GM18508 (cell line): ENCODE measurements around the gene ADSS1.
"Not testable (repeated sequence)": the region's sequence is repeated elsewhere in the genome, so short reads cannot be mapped to it uniquely, and the experiment has no call there.

Experiments
- ATAC-seq: cut with Tn5 transposase; IDR thresholded peaks from one replicate; pipeline ENCODE4 v1.9.1; 2021; ENCODE audit warnings: moderate number of reproducible peaks; ENCODE audit not compliant: insufficient read depth, unreplicated experiment

Gene ADSS1

DNA sequence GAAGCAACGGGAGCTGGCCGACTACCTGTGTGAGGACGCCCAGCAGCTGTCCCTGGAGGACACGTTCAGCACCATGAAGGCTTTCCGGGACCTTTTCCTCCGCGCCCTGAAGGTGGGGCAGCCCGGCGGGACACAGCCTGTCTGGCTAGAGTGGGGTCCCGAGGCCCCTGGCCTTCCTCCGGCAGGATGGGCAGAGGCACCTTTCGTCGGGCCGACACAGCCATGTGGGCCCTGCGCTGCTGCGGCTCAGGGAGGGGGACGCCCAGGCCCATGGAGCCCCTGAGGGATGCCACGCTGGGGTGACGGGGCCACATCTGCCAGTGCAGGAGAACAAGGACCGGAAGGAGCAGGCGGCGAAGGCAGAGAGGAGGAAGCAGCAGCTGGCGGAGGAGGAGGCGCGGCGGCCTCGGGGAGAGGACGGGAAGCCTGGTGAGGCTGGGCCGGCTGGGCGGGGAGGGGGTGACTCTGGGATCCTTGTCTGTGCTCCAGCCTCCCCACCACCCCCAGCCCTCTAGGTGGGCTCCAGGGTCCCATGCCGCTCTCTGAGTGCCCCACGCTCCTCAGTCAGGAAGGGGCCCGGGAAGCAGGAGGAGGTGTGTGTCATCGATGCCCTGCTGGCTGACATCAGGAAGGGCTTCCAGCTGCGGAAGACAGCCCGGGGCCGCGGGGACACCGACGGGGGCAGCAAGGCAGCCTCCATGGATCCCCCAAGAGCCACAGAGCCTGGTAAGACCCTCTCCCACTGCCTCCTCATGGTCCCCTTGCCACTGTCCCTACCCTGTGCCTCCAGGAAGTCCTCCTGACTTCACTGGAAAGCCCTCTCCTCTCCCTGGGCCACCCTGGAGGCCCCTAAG, 10.9 kb upstream of the ADSS1 start:
- ATAC-seq = no peak

DNA sequence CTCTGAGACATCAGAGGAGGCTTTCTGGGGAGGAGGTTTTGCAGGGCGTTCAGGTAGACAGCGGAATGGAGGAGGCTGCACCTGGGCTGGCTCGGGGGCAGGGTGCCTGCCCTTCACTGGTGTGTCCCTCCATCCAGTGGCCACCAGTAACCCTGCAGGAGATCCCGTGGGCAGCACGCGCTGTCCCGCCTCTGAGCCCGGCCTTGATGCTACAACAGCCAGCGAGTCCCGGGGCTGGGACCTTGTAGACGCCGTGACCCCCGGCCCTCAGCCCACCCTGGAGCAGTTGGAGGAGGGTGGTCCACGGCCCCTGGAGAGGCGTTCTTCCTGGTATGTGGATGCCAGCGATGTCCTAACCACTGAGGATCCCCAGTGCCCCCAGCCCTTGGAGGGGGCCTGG, 10.0 kb upstream of the ADSS1 start:
- no peak for ATAC-seq

DNA sequence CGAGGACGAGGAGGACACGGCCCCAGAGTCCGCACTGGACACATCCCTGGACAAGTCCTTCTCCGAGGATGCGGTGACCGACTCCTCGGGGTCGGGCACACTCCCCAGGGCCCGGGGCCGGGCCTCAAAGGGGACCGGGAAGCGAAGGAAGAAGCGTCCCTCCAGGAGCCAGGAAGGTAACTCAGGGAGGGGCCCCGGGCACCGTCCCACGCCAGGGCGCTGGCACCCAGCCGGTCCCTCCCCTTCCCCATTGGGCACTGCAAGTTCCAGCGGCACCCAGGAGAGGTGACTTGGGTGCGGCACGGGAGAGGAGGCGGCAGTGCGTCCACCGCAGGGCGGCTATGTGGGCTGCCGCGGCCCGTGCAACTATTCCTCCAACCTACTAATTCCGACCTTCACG, 9.3 kb upstream of the ADSS1 start:
- no peak for ATAC-seq

DNA sequence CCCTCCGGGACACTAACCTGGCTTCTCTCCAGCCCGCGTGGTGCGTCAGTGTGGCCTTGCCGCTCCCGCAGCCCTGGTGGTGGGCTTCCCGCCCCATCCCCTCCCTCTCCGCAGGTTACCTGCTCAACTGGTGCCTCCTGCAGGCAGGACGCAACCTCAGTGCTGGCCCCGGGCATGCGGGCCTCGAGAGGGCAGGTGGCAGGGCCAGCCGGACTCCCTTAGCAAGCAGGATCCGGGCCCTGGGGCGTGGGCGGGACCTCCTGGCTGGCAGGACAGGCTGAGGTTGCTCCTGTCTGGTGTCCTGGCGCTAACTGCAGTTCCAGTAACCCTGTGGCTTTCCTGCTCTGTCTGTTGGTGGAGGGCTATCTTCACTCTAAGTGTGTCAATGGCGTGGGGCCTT, 8.6 kb upstream of the ADSS1 start:
- no peak for ATAC-seq

DNA sequence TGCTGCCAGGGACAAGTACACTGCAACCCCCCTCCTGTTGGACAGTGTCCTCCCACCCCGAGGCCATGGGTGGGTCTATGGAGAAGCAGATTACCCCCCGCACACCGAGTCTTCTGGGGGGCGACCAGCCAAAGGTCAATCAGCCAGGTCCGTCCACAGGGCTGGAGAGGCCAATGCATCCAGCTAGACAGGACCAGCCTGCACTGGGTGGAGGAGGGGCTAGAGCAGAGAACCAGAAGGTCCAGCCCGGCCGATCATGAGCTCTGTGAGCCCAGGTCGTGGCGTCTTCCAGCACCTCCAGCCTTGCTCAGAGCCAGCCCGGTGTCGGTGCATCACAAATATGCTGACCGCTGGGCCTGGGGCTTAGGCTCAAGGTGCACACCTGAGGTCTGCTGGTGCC, 8.2 kb upstream of the ADSS1 start:
- no peak for ATAC-seq

DNA sequence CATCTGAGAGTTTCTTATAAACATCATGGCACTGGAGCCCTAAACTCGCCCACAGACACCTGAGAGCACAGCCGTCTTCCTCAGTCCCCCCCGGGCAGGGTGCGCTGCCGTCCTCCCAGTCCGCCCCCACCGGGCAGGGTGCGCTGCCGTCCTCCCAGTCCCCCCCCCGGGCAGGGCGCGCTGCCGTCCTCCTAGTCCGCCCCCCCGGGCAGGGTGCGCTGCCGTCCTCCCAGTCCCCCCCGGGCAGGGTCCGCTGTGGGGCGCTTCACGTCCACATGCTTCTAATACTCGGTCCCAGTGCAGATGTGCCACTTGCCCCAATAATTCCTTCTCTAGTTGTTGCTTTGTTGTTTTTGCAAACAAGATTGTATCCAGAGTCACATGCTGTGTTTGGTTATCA, 6.9 kb upstream of the ADSS1 start:
- no peak for ATAC-seq

DNA sequence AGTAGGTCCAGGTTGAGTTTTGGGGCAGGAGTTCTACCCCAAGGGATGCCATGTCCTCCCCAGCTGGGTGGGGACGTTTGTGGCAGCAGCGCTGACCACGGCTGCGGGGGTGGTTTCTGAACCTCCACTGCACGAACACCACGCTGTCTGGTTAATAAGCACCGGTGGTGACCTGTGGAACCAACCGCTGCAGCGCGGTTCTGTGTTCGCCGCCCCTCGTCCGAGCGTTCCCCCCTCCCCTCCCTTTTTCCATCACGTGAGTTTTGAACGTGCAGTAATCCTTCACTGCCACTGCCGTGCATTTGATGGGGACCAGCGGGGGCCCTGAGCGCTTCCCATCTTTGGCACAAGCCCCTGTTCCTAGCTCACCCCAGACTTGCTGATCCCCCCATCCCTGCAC, 6.4 kb upstream of the ADSS1 start:
- ATAC-seq = no peak

DNA sequence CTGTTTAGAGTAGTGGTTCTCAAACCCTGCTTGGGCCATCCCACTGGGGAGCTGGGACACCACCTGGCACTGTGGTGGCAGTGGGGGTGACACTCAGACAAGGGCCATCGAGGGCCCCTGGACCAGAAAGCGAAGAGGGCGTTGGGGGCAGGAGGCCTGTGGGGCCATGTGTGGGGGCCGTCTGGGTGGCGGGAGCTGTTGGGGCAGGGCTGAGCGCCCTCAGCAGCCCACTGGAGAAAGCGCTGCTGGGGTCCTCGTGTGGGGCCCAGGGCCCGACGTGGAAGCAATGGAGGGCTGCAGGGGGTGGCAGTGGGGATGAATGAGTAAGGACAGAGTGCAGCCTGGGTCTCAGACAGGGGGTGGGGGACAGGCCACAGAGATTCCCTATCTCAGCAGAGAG, 5.9 kb upstream of the ADSS1 start:
- no peak for ATAC-seq

DNA sequence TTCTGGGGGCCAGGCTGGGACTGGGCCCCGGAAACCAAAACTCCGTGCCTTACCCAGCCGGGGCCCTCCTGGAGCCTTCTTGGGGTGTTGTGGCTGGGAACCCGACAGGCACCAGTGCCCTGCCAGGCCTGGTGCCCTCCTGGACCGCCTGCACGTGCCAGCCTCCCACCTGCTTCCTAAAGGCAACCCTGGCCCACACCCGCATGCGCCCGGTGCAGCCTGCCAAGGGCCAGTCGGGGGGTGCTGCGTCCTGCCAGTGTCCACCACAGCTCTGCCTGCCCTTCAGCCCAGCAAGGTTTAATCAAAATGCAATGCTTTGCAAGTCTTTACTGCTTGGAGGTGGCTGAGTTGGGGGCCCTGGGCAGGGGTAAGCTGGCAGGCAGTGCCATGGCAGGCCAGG, 5.2 kb upstream of the ADSS1 start:
- no peak for ATAC-seq

DNA sequence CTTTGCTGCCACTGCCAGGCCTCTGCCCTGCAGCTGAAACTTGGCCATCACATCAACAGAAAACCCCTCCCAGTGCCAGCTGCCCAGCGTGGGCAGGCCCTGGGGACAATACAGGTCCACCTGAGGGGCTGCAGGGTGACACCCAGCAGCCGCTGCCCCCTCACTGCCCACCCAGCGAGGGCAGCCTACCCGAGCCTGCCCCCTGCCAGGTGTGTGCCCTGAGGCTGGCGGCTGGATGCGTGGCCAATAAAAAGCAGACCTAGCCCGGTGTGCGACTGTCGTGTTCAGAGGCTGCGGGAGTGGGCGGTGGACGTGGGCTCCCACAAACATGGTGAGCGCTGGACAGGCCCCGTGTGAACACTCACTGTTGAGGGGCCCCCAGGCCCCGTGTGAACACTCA, 4.7 kb upstream of the ADSS1 start:
- ATAC-seq = no peak

DNA sequence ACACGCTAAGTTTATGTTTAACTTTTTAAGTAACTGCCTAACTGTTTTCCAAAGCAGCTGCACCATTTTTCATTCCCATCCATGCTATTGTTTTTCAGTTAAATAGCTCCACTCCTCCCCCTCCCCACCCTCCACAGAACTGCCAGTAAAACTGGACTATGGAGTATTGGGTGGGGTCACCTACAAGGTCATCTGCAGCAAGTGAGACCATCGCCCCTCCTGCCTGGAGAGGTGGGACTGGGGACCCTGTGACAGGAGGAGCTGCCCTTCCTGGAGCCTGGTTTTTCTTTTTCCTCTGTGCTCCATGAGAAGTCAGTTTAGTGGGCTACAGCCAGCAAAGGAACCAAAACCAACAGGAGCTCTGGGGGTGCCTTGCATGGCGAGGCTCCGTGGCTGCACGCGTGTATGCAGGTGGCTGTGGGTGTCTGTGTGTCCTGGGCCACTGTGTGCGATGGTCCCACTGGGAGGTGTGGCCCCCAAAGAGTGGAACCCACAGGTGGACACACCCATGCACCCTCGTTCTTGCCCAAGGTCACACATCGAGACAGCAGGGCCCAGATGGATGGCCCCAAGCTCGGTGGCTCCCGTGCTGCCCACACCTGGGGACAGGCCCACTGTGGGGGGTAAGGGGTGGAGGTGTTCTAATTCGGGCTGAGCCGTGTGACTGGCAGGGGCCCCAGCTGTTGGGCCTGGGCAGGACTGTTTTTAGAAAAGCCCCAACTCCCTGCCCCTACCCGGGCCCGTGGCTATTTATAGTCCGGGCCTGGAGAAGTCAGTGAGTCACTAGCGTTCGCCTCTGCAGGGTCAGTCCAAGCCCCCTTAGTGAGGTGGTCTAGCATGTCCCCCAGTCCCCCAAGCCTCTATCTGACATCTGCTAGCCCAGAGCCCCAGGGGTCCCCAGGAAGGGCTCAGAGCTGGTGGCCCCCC, 2.3 kb upstream of the ADSS1 start:
- ATAC-seq = no peak

DNA sequence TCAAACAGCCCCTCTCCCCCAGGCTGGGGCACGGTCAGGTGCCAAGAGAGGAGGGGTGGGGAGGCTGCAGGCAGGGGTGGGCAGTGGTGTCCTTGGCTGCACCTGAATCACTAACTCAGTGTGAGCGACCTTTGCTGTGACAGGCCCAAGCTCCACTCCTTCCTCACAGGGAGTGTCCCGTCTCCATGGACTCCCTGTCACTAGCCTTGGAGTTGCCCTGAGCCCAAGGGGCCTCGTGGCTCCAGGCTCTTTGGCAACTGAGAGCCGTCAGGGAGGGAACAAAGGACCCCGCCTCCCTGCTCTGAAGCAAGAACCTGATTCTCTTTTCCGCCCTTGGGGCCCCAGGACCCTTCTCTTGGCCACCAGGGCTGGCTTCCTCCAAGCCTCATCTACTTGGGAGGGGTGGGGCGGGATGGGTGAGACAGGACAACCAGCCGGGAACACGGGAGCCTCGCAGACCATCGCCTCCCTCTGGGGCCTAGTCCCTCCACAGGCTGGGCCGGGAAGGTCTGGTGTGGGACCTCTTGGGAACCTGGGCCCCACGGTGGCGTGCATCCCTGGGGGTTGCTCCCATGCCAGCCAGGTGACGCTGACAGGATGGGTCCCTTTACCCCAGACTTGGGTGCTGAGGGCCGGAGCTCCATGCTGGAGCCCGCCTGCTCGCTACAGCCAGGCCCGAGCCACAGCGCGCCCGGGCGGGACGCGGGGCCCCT, 935 bp upstream of the ADSS1 start:
- no peak for ATAC-seq

DNA sequence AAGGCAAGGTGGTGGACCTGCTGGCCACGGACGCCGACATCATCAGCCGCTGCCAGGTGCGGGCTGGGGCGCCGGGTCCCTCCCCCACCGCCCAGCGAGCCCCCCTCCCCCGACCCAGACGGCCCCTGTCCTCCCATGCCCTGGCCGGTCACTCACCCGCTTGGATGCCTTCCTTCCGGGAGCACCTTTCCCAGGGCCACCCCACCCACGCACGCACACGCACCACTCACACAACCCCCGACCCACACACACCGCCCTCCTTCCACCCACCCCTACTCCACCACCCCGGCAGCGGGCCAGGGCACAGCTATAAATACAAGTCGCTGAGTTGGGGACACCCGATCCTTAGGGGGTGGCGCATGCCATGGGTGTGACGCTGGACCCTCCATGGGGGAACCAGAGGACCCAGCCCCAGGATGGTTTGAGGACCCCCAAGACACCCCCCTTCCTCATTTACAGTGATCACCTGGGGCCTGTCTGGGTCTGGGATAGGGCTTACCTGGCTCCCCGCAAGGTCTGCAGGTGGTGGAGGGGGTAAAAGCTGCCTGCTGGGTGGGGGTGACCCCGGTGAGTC, 465 bp downstream of the ADSS1 start:
- ATAC-seq = no peak

DNA sequence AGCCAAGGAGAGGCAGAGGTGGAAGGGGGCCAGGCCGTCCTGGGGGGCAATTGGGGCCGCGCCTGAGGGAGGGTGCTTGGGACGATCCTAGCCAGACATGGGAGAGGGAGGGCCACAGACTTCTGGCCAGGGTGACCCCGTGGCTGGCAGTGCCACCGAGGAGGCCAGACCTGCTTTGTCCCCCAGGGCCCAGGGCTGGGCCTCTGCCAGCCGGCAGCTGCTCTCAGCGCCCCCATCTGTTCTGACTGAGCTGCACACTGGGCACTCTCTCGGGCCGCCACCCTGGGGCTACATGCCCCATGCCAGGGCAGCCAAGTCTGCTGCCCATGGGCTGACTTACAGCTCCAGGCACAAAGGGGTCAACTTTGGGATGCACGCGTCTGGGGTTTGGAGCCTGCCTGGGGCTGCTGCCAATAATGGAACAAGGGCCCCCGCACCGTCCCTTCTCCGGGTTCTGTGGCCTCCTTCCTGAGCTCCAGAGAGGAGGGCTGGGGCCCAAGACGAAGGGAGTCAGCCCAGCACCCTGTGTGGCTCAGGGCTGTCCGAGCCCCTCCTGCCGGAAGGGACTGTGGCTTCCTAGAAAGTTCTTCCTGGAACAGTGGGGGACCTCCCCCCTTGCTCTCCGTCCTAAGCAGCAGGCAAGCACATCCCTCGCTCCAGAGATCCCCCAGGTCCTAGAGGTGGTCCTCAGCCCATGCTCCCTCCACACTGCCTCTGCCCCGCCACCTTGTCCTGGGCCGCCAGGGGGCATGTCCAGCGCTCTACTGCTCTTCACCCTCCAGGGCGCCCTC, 1.1 kb downstream of the ADSS1 start:
- ATAC-seq = no peak

DNA sequence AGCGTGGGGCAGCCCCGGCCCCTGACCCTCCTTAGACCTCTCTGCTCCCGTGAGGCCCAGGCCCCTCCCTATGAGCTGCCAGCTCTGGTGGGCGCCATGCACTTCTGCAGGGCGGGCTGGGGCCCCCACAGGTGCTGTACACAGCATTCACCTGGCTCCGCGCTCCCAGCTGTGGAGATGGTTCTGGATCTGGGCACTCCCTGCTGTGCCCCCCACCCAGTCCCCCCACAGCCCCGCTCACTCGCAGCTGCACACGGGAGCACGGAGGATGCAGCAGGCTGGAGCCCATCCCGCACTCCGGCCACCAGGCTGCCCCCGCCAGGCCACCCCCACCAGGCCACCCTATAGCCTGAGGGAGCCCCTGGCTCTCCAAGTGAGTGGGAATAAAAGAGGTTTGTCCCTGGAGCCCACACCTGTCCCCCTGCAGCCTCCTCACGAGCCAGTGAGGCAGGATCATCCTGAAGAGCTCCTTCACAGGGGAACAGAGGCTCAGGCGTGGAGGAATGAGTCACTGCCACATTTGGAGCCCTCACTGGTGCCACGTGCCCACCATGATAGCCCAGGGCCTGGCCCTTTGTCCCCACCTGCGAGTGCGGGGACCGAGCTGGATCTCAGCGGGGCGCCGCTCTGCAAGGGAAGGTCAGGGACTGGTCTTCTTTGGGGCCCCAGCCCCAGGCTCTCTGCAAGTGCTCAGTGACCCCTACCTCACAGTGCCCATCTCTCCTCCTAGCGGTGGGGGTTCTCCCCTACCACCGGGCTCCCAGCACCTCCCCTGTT, 1.9 kb downstream of the ADSS1 start:
- ATAC-seq = no peak

DNA sequence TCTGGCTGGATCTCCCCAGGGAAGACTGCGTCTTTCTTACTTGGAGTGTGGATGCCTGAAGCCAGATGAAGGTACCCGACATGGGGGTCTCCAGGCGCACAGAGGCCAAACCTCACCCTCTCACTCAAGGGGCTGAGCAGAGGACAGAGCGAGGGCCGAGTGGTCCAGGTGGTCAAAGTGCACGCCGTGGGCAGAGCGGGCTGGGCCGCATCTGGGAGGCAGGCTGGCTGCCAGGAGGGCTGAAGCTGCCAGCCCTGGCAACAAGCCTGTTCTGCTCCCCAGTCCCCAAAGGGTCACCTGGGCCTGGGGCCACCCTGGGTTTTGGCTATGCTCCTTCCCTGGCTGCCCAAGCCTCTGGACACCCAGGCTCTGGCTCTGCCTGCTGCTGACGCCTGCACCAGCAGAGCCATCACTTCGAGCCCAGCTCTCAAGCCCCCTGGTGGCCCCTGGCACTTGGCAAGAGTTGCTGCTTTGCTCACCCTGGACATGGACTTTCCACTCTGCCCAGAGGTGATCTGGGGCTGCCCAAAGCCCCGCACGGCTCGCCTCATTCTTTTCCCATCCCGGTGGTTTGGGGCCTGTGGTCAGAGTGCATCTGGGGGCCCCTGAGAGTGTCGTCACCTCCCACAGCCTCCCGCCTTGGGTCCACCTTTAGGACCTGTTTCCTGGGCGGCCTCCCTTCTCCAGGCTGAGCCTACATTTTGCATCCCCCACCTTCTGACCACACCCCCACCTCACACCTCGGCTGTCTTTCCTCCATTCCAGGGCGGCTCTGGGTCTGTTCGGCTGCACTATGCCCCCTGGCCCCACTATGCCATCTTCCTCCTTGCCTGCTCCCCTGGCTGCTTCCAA, 2.8 kb downstream of the ADSS1 start:
- no peak for ATAC-seq

DNA sequence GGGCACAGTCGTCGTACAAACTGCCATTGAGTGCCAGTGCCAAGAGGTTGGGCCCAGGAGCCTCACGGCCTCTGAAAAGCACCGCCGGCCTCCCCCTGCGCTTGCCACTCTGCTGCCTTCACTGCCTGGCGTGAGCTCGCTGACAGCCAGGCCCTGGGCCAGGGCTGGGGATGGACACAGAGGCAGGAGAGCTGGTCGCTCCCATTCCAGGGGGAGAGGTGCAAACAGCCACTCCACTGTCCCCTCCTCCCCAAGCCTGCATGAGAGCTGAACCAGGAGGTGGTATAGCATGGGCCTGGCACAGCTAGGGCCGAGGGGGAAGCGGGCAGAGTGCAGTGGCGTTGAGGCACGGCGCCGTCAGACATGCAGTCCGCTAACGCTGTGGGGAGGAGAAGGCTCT, 4.6 kb downstream of the ADSS1 start:
- ATAC-seq = no peak

DNA sequence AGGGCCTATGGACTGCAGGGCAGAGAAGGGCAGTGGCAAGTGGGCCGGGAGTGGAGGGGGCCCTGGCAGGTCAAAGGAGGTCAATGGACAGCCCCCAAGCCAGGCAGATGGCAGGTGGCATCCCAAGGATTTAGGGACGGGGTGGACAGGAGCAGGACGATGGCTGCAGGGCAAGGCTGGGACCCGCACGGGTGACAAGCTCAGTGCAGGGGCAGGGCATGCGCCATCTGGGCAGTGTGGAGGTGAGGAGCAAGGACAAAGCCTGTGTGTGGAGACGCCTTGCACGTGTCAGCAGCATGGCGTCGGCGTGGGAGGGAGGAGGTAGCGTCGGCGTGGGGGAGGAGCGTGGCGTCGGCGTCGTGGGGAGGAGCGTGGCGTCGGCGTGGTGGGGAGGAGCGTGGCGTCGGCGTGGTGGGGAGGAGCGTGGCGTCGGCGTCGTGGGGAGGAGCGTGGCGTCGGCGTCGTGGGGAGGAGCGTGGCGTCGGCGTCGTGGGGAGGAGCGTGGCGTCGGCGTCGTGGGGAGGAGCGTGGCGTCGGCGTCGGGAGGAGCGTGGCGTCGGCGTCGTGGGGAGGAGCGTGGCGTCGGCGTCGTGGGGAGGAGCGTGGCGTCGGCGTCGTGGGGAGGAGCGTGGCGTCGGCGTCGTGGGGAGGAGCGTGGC, 5.3 kb downstream of the ADSS1 start:
- ATAC-seq = not testable (repeated sequence)
